PFSK-1 (cell line): ENCODE measurements around the gene RDX.

Experiments
- POLR2AphosphoS5 ChIP-seq: IDR thresholded peaks from 2 replicates; pipeline ENCODE4 v1.6.1; 2012; ENCODE audit warnings: low read depth, mild to moderate bottlenecking, control low read depth, low read length, moderate library complexity
- REST ChIP-seq, 2 experiments: IDR thresholded peaks; 2 replicates each; pipeline versions ENCODE4 v1.6.1 to v1.8.0; 2011 to 2012; ENCODE audit warnings: low read depth in 2 of 2, low read length in 2 of 2, control low read depth in 1 of 2, inconsistent platforms in 1 of 2, mild to moderate bottlenecking in 1 of 2, moderate library complexity in 1 of 2; ENCODE audit not compliant: insufficient read depth in 1 of 2
- SIN3A ChIP-seq: IDR thresholded peaks from 2 replicates; pipeline ENCODE4 v1.6.1; 2012; ENCODE audit warnings: mild to moderate bottlenecking, low read length, moderate library complexity, borderline replicate concordance; ENCODE audit not compliant: insufficient read depth
- TAF1 ChIP-seq: IDR thresholded peaks from 2 replicates; pipeline ENCODE4 v1.6.1; 2012; ENCODE audit warnings: low read length, control low read depth, borderline replicate concordance; ENCODE audit not compliant: insufficient read depth

GRCh38 chr11:110298301-110298765 lies 1.9 kb upstream of the RDX start:
- TF ChIP-seq POLR2AphosphoS5 (no peak), REST (IDR thresholded peaks at IDR 0.05; ENCODE audit: insufficient read depth in 1 of 2, low read depth in 2 of 2, low read length in 2 of 2) (no peak), SIN3A (no peak), TAF1 (no peak)
